Loucy (cell line): ENCODE data around the gene PRRC2C.

Experiments
- H2AFZ ChIP-seq: fragments of 200-600 bp; sonication (generic); 2 replicates; pipeline ENCODE4 v1.6.0; 2016; ENCODE audit warnings: antibody characterized with exemption, mild to moderate bottlenecking, low read length, moderate library complexity
- H3F3A ChIP-seq: fragments of 200-600 bp; 2 replicates; pipeline ENCODE4 v1.6.0; 2016; ENCODE audit warnings: antibody characterized with exemption, low read depth, mild to moderate bottlenecking
- H3K27me3 ChIP-seq: fragments of 200-600 bp; sonication (generic); 2 replicates; pipeline ENCODE4 v1.6.1; 2014; ENCODE audit warnings: low read length, mild to moderate bottlenecking; ENCODE audit not compliant: insufficient read depth, poor library complexity, severe bottlenecking
- H3K36me3 ChIP-seq: fragments of 200-600 bp; sonication (generic); 2 replicates; pipeline ENCODE4 v1.6.1; 2016; ENCODE audit warnings: low read length; ENCODE audit not compliant: insufficient read depth
- H3K4me1 ChIP-seq: fragments of 200-600 bp; sonication (generic); 2 replicates; pipeline ENCODE4 v1.5.1; 2014; ENCODE audit warnings: low read length, mild to moderate bottlenecking; ENCODE audit not compliant: insufficient read depth, poor library complexity, severe bottlenecking
- H3K4me2 ChIP-seq: fragments of 200-600 bp; sonication (generic); 2 replicates; pipeline ENCODE4 v1.6.0; 2014; ENCODE audit warnings: antibody characterized with exemption, low read length, low read depth, mild to moderate bottlenecking; ENCODE audit not compliant: poor library complexity, severe bottlenecking
- H3K4me3 ChIP-seq: fragments of 200-600 bp; sonication (generic); 2 replicates; pipeline ENCODE4 v1.5.1; 2014; ENCODE audit warnings: low read length, mild to moderate bottlenecking, mixed read lengths; ENCODE audit not compliant: poor library complexity, severe bottlenecking
- H3K79me2 ChIP-seq: fragments of 200-600 bp; sonication (generic); 2 replicates; pipeline ENCODE4 v1.6.1; 2014; ENCODE audit warnings: low read length; ENCODE audit not compliant: insufficient read depth
- H3K9ac ChIP-seq: fragments of 200-600 bp; sonication (generic); 2 replicates; pipeline ENCODE4 v1.6.0; 2014; ENCODE audit warnings: mild to moderate bottlenecking, low read depth, low read length, moderate library complexity; ENCODE audit not compliant: poor library complexity, severe bottlenecking
- H3K9me2 ChIP-seq: fragments of 200-600 bp; sonication (generic); replicated peaks from 2 replicates; pipeline ENCODE4 v1.6.1; 2016; ENCODE audit warnings: low read depth, low read length, mixed read lengths
- H3K9me3 ChIP-seq: fragments of 200-600 bp; sonication (generic); 2 replicates; pipeline ENCODE4 v1.6.1; 2014; ENCODE audit warnings: mild to moderate bottlenecking, antibody characterized with exemption, low read length, low read depth; ENCODE audit not compliant: insufficient read depth
- H4K20me1 ChIP-seq: fragments of 200-600 bp; sonication (generic); 2 replicates; pipeline ENCODE4 v1.6.0; 2014; ENCODE audit warnings: antibody characterized with exemption, low read length, mild to moderate bottlenecking; ENCODE audit not compliant: insufficient read depth, poor library complexity, severe bottlenecking
- EZH2phosphoT487 ChIP-seq: fragments of 200-600 bp; IDR thresholded peaks from 2 replicates; pipeline ENCODE4 v1.6.1; 2018; ENCODE audit warnings: antibody characterized with exemption, mild to moderate bottlenecking, moderate library complexity, borderline replicate concordance
- TF ChIP-seq, protein P1 (sequence below): fragments of 200-600 bp; sonication (generic); conservative IDR thresholded peaks from 2 replicates; pipeline ENCODE4 v1.5.1; 2014; ENCODE audit warnings: mild to moderate bottlenecking, antibody characterized with exemption, low read length

The PRRC2C gene

DNA sequence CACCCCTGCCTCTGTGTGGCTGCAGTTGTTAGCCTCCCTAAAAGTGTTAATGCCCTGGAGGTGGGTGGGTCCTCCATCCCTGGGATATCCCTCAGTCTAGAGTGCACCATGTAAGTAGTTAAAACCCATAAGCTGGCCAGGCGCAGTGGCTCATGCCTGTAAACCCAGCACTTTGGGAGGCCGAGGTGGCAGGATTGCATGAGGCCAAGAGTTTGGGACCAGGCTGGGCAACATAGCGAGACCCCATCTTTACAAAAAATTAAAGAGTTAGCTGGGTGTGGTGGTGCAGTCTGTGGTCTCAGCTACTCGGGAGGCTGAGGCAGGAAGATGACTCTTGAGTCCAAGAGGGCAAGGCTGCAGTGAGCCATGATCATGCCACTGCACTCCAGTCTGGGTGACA lies 156.9 kb downstream of the PRRC2C start:
- Histone ChIP-seq H3K79me2 (no peaks in the 10 kb centered on the region), H3K9me3 (no peaks in the 10 kb centered on the region), H4K20me1 (no peaks in the 10 kb centered on the region), H3K4me1 (no peaks in the 10 kb centered on the region), H3K36me3 (no peaks in the 10 kb centered on the region), H3F3A (no peaks in the 10 kb centered on the region), H3K4me2 (no peak overlapping the region), H3K4me3 (no peak overlapping the region), H2AFZ (no peak overlapping the region), H3K9ac (no peak overlapping the region), H3K27me3 (no peaks in the 10 kb centered on the region), H3K9me2 (no peaks in the 10 kb centered on the region)
- TF ChIP-seq, protein P1, sequence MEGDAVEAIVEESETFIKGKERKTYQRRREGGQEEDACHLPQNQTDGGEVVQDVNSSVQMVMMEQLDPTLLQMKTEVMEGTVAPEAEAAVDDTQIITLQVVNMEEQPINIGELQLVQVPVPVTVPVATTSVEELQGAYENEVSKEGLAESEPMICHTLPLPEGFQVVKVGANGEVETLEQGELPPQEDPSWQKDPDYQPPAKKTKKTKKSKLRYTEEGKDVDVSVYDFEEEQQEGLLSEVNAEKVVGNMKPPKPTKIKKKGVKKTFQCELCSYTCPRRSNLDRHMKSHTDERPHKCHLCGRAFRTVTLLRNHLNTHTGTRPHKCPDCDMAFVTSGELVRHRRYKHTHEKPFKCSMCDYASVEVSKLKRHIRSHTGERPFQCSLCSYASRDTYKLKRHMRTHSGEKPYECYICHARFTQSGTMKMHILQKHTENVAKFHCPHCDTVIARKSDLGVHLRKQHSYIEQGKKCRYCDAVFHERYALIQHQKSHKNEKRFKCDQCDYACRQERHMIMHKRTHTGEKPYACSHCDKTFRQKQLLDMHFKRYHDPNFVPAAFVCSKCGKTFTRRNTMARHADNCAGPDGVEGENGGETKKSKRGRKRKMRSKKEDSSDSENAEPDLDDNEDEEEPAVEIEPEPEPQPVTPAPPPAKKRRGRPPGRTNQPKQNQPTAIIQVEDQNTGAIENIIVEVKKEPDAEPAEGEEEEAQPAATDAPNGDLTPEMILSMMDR = no peak
- no peak for TF ChIP-seq EZH2phosphoT487
